Heart left ventricle (tissue), 13 donors: ENCODE data around the gene ALAS1.

ENCODE experiments used
- POLR2A ChIP-seq, 2 donors: fragments of 450-650 bp; IDR thresholded peaks; one replicate each; pipeline ENCODE4 v1.6.1; 2017; ENCODE audit warnings: antibody characterized with exemption in 2 of 2, mild to moderate bottlenecking in 2 of 2, moderate library complexity in 2 of 2
- TF ChIP-seq, protein P1 (sequence below), 12 donors: fragments of 200-600 bp; sonication (generic) in 4 of 12; IDR thresholded peaks; one replicate each; pipeline versions ENCODE4 v1.5.0 to v1.8.0; 2018 to 2022; ENCODE audit warnings: antibody characterized with exemption in 12 of 12, mild to moderate bottlenecking in 5 of 12
- donor health status: ischemic (EF 13 %, LVEDD 7.1; RV severe dilation, severe dysfunction).
- donor health status: DM: no; HTN: yes; CAD: no.
- donor health status: DM: no; HTN: no; CAD: no.
- donor health status: ischemic (EF 25% LVEDD 6.9; RV normal size, moderate dysfunction).
- donor health status: ischemic (EF 25% LVEDD 5.7; RV mildly dilated, moderate dysfunction).
- donor health status: ischemic (EF 35%, LVEDD 5.7; RV mildly dilated, moderate dysfunction).
- donor health status: nonischemic (EF 11% LVEDD 7.7; RV severe dilation, severe dysfunction).
- donor health status: DM: yes; HTN: yes; CAD: no.
- donor health status: PGD.
- donor health status: ischemic (EF 29% LVEDD 5.4; RV normal size, mild dysfunction).
- donor health status: nonischemic (EF 23%, LVEDD 6.1; RV moderate dilation, normal function).

DNA sequence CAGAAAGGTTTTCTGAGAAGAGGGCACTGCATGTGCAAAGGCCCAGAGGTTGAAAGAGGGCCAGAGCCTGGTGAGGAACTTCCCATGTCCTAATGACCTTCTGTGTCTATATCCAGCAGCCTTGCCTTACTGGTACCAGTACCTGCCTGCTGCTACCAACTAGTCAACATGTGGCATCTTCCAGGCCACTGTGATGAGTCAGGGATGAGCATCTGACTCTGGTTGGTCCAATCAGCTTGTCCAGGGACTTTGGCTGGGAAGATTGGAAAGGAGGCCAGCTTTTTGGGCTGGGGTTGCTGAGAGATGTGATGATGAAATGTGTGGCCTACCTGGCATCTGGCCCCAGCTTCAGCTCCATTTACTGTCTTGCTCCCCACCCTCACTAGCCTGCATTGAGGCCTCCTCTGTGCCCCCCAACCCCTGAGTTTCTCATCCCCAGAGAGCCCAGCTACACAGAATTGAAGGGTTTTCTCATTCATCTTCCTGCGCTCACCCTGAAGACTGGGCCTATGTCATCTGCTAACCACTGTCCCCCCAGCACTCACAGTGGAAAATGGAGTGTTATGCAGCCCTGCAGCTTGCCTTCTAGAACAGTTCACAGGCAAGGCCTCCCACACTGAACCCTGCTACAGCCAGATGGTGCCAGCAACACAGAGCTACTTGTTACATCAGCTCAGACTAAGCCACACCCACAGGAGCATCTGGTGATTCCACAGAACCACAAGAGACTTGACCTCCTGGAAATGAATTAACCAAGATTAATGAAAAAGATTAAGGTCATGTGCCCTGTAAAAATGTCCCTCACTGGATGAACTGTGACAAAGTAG, 42.3 kb downstream of the ALAS1 start:
- TF ChIP-seq, protein P1, sequence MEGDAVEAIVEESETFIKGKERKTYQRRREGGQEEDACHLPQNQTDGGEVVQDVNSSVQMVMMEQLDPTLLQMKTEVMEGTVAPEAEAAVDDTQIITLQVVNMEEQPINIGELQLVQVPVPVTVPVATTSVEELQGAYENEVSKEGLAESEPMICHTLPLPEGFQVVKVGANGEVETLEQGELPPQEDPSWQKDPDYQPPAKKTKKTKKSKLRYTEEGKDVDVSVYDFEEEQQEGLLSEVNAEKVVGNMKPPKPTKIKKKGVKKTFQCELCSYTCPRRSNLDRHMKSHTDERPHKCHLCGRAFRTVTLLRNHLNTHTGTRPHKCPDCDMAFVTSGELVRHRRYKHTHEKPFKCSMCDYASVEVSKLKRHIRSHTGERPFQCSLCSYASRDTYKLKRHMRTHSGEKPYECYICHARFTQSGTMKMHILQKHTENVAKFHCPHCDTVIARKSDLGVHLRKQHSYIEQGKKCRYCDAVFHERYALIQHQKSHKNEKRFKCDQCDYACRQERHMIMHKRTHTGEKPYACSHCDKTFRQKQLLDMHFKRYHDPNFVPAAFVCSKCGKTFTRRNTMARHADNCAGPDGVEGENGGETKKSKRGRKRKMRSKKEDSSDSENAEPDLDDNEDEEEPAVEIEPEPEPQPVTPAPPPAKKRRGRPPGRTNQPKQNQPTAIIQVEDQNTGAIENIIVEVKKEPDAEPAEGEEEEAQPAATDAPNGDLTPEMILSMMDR (IDR thresholded peaks at IDR 0.05), result no peak
- no peak for TF ChIP-seq POLR2A (IDR thresholded peaks at IDR 0.05)
